Vagina (tissue), 2 donors: ENCODE measurements around the gene GNG14.

Experiments used
- POLR2AphosphoS5 ChIP-seq, 2 donors: sonication (generic); formaldehyde crosslinking; IDR thresholded peaks; one replicate each; pipeline ENCODE4 v1.9.0; 2017; ENCODE audit warnings: antibody characterized with exemption in 2 of 2, mild to moderate bottlenecking in 2 of 2, low read depth in 1 of 2; ENCODE audit not compliant: insufficient read depth in 1 of 2
- TF ChIP-seq, protein P1 (sequence below), 3 experiments: fragments of 450-650 bp in 2 of 3; fragments of 200-600 bp in 1 of 3; sonication (generic) in 1 of 3; IDR thresholded peaks; one replicate each; pipeline ENCODE4 v1.5.1; 2017 to 2019; ENCODE audit warnings: antibody characterized with exemption in 3 of 3, mild to moderate bottlenecking in 2 of 3, moderate library complexity in 2 of 3

- TF ChIP-seq, protein P1, sequence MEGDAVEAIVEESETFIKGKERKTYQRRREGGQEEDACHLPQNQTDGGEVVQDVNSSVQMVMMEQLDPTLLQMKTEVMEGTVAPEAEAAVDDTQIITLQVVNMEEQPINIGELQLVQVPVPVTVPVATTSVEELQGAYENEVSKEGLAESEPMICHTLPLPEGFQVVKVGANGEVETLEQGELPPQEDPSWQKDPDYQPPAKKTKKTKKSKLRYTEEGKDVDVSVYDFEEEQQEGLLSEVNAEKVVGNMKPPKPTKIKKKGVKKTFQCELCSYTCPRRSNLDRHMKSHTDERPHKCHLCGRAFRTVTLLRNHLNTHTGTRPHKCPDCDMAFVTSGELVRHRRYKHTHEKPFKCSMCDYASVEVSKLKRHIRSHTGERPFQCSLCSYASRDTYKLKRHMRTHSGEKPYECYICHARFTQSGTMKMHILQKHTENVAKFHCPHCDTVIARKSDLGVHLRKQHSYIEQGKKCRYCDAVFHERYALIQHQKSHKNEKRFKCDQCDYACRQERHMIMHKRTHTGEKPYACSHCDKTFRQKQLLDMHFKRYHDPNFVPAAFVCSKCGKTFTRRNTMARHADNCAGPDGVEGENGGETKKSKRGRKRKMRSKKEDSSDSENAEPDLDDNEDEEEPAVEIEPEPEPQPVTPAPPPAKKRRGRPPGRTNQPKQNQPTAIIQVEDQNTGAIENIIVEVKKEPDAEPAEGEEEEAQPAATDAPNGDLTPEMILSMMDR (IDR thresholded peaks at IDR 0.05): no peak
- peak in 1 of 2 donors; percentile 10 for TF ChIP-seq POLR2AphosphoS5 (IDR thresholded peaks at IDR 0.05; ENCODE audit: insufficient read depth in 1 of 2, low read depth in 1 of 2)
Observed at GRCh38 chr19:12721656-12722565, 34.1 kb downstream of the GNG14 start.
